ENCODE measurements around the gene ANKRD55.
"Not testable (repeated sequence)": the region's sequence is repeated elsewhere in the genome, so short reads cannot be mapped to it uniquely, and the experiment has no call there.

DNA sequence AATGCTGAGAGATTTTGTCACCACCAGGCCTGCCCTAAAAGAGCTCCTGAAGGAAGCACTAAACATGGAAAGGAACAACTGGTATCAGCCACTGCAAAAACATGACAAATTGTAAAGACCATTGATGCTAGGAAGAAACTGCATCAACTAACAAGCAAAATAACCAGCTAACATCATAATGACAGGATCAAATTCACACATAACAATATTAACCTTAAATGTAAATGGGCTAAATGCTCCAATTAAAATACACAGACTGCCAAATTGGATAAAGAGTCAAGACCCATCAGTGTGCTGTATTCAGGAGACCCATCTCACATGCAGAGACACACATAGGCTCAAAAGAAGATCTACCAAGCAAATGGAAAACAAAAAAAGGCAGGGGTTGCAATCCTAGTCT, 9.8 kb downstream of the ANKRD55 start:
- TF ChIP-seq, protein P1, sequence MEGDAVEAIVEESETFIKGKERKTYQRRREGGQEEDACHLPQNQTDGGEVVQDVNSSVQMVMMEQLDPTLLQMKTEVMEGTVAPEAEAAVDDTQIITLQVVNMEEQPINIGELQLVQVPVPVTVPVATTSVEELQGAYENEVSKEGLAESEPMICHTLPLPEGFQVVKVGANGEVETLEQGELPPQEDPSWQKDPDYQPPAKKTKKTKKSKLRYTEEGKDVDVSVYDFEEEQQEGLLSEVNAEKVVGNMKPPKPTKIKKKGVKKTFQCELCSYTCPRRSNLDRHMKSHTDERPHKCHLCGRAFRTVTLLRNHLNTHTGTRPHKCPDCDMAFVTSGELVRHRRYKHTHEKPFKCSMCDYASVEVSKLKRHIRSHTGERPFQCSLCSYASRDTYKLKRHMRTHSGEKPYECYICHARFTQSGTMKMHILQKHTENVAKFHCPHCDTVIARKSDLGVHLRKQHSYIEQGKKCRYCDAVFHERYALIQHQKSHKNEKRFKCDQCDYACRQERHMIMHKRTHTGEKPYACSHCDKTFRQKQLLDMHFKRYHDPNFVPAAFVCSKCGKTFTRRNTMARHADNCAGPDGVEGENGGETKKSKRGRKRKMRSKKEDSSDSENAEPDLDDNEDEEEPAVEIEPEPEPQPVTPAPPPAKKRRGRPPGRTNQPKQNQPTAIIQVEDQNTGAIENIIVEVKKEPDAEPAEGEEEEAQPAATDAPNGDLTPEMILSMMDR (IDR thresholded peaks at IDR 0.05), result not testable (repeated sequence)
- TF ChIP-seq EP300 (IDR thresholded peaks at IDR 0.05; ENCODE audit: low read depth); POLR2AphosphoS5 (IDR thresholded peaks at IDR 0.05): not testable (repeated sequence)

Data from transverse colon (tissue), 4 donors.